ENCODE measurements around the gene ARHGAP33. TPM values are rescaled to one million over a fixed set of nuclear protein-coding genes. Genes with fewer than 3 reads are reported as not detected.

The ARHGAP33 gene
- total RNA-seq, 1 donor from 2014 or later: 15.2 TPM

GRCh38 chr19:35760711-35761349 lies 14.5 kb upstream of the ARHGAP33 start:
- H3K27me3 Mint-ChIP-seq (ENCODE audit: unreplicated experiment): no peaks in the 10 kb centered on the region
- H3K27ac Mint-ChIP-seq (ENCODE audit: unreplicated experiment): no peak overlapping the region
- DNase-seq (ENCODE audit: extremely low spot score, unreplicated experiment): no peak
- peaks cover 5% of the 10 kb centered on the region for H3K36me3 Mint-ChIP-seq (ENCODE audit: unreplicated experiment)
- peaks cover 23% of the 10 kb centered on the region for H3K4me1 Mint-ChIP-seq (ENCODE audit: unreplicated experiment)
- no peak for TF ChIP-seq CTCF (IDR thresholded peaks at IDR 0.05)
- no peaks in the 10 kb centered on the region for H3K9me3 Mint-ChIP-seq (ENCODE audit: unreplicated experiment)
- no peak overlapping the region for H3K4me3 Mint-ChIP-seq (ENCODE audit: unreplicated experiment)

- Mint-ChIP-seq H3K27ac (ENCODE audit: unreplicated experiment) (no peak overlapping the region), H3K36me3 (ENCODE audit: unreplicated experiment) (peaks cover 7% of the 10 kb centered on the region)
Observed at GRCh38 chr19:35764432-35765315, 10.7 kb upstream of the ARHGAP33 start.

GRCh38 chr19:35766571-35767104 lies 8.7 kb upstream of the ARHGAP33 start:
- no peaks in the 10 kb centered on the region for H3K27me3 Mint-ChIP-seq (ENCODE audit: unreplicated experiment)
- no peak overlapping the region for H3K4me3 Mint-ChIP-seq (ENCODE audit: unreplicated experiment)
- no peak overlapping the region for H3K27ac Mint-ChIP-seq (ENCODE audit: unreplicated experiment)
- H3K4me1 Mint-ChIP-seq (ENCODE audit: unreplicated experiment): no peaks in the 10 kb centered on the region
- no peaks in the 10 kb centered on the region for H3K9me3 Mint-ChIP-seq (ENCODE audit: unreplicated experiment)
- no peak for DNase-seq (ENCODE audit: extremely low spot score, unreplicated experiment)
- TF ChIP-seq CTCF (IDR thresholded peaks at IDR 0.05): no peak
- peaks cover 7% of the 10 kb centered on the region for H3K36me3 Mint-ChIP-seq (ENCODE audit: unreplicated experiment)

More at GRCh38 chr19:35764432-35765315, 10.7 kb upstream of the ARHGAP33 start:
- no peak for DNase-seq (ENCODE audit: extremely low spot score, unreplicated experiment)
- Mint-ChIP-seq H3K27me3 (ENCODE audit: unreplicated experiment) (no peaks in the 10 kb centered on the region), H3K9me3 (ENCODE audit: unreplicated experiment) (no peaks in the 10 kb centered on the region), H3K4me3 (ENCODE audit: unreplicated experiment) (no peak overlapping the region), H3K4me1 (ENCODE audit: unreplicated experiment) (no peaks in the 10 kb centered on the region)
- TF ChIP-seq CTCF (IDR thresholded peaks at IDR 0.05): no peak

GRCh38 chr19:35767288-35768081 lies 7.9 kb upstream of the ARHGAP33 start:
- H3K4me3 Mint-ChIP-seq (ENCODE audit: unreplicated experiment): no peak overlapping the region
- H3K27ac Mint-ChIP-seq (ENCODE audit: unreplicated experiment): no peak overlapping the region
- DNase-seq (ENCODE audit: extremely low spot score, unreplicated experiment): no peak
- peaks cover 2% of the 10 kb centered on the region for H3K36me3 Mint-ChIP-seq (ENCODE audit: unreplicated experiment)
- H3K9me3 Mint-ChIP-seq (ENCODE audit: unreplicated experiment): no peaks in the 10 kb centered on the region
- no peaks in the 10 kb centered on the region for H3K4me1 Mint-ChIP-seq (ENCODE audit: unreplicated experiment)
- H3K27me3 Mint-ChIP-seq (ENCODE audit: unreplicated experiment): no peaks in the 10 kb centered on the region
- TF ChIP-seq CTCF (IDR thresholded peaks at IDR 0.05): no peak

Measured in osteocyte (in vitro differentiated cells).